ENCODE measurements around the gene GSTO1.

Gene GSTO1

DNA sequence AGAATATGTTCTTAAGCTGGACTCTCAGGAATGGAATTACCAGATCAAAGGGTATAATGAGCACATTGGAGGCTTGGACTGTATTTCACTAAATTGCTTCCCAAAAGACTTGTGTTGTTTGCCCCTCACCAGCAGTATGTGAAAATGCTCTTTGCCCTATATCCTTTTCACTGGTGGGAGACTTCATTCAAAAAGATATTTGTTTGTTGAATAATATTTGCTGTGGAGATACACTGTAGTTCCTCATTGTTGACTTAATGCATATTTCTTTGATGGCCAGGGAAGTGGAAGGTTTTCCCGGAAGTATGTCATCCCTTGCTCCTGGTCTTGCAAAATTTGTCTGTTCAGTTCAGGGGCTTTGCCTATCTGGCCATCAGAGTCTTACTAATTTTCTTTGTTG is 33.7 kb downstream of the GSTO1 start (continued):
- TF ChIP-seq, protein P1, sequence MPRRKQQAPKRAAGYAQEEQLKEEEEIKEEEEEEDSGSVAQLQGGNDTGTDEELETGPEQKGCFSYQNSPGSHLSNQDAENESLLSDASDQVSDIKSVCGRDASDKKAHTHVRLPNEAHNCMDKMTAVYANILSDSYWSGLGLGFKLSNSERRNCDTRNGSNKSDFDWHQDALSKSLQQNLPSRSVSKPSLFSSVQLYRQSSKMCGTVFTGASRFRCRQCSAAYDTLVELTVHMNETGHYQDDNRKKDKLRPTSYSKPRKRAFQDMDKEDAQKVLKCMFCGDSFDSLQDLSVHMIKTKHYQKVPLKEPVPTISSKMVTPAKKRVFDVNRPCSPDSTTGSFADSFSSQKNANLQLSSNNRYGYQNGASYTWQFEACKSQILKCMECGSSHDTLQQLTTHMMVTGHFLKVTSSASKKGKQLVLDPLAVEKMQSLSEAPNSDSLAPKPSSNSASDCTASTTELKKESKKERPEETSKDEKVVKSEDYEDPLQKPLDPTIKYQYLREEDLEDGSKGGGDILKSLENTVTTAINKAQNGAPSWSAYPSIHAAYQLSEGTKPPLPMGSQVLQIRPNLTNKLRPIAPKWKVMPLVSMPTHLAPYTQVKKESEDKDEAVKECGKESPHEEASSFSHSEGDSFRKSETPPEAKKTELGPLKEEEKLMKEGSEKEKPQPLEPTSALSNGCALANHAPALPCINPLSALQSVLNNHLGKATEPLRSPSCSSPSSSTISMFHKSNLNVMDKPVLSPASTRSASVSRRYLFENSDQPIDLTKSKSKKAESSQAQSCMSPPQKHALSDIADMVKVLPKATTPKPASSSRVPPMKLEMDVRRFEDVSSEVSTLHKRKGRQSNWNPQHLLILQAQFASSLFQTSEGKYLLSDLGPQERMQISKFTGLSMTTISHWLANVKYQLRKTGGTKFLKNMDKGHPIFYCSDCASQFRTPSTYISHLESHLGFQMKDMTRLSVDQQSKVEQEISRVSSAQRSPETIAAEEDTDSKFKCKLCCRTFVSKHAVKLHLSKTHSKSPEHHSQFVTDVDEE (CRISPR knock-in tag; IDR thresholded peaks at IDR 0.05) = no peak
- TF ChIP-seq ISL1 (CRISPR knock-in tag; IDR thresholded peaks at IDR 0.05) (no peak), TOX (CRISPR knock-in tag; IDR thresholded peaks at IDR 0.05; ENCODE audit: borderline replicate concordance) (no peak), TCF4 (CRISPR knock-in tag; IDR thresholded peaks at IDR 0.05; ENCODE audit: borderline replicate concordance) (no peak), SNAI2 (CRISPR knock-in tag; IDR thresholded peaks at IDR 0.05) (no peak), CSDC2 (CRISPR knock-in tag; IDR thresholded peaks at IDR 0.05) (no peak)
- TF ChIP-seq, protein P2, sequence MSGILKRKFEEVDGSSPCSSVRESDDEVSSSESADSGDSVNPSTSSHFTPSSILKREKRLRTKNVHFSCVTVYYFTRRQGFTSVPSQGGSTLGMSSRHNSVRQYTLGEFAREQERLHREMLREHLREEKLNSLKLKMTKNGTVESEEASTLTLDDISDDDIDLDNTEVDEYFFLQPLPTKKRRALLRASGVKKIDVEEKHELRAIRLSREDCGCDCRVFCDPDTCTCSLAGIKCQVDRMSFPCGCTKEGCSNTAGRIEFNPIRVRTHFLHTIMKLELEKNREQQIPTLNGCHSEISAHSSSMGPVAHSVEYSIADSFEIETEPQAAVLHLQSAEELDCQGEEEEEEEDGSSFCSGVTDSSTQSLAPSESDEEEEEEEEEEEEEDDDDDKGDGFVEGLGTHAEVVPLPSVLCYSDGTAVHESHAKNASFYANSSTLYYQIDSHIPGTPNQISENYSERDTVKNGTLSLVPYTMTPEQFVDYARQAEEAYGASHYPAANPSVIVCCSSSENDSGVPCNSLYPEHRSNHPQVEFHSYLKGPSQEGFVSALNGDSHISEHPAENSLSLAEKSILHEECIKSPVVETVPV (CRISPR knock-in tag; IDR thresholded peaks at IDR 0.05) = no peak

DNA sequence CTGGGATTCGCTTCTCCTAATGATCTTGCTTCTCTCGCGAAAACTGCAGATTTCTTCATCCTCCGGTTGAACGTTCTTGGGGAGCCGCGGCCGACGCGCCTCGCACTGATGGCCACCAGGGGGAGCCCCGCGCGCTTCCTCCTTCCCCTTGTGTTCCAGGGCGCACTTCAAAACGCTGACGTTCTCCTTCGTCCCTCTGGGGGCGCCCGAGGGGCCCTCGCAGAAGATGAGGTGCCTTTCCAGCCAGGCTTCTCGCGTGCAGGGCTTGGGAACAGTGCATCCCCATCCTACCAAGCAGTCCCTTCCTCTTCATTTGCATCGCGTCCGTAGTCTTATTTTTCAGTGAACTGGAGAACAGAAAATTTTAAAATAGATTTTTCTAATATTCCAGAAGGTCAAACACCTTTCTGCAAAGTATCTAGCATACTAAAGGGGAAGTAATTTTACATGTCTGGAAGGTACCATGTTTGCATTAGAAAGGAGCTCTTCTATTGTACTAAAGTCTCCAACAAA is 36.8 kb downstream of the GSTO1 start:
- TF ChIP-seq CSDC2 (CRISPR knock-in tag; IDR thresholded peaks at IDR 0.05) (no peak), ZNF8 (CRISPR knock-in tag; IDR thresholded peaks at IDR 0.05) (no peak), ZFP3 (CRISPR knock-in tag; IDR thresholded peaks at IDR 0.05) (no peak), TCF4 (CRISPR knock-in tag; IDR thresholded peaks at IDR 0.05; ENCODE audit: borderline replicate concordance) (no peak), ZNF565 (CRISPR knock-in tag; conservative IDR thresholded peaks at IDR 0.05; ENCODE audit: low read depth) (no peak), ZC3H10 (CRISPR knock-in tag; IDR thresholded peaks at IDR 0.05) (no peak), BACH2 (CRISPR knock-in tag; IDR thresholded peaks at IDR 0.05; ENCODE audit: borderline replicate concordance) (no peak), PPARA (CRISPR knock-in tag; IDR thresholded peaks at IDR 0.05; ENCODE audit: borderline replicate concordance) (no peak), RARB (CRISPR knock-in tag; IDR thresholded peaks at IDR 0.05) (no peak), SNAI2 (CRISPR knock-in tag; IDR thresholded peaks at IDR 0.05) (no peak), ISL1 (CRISPR knock-in tag; IDR thresholded peaks at IDR 0.05) (no peak), GLIS3 (CRISPR knock-in tag; IDR thresholded peaks at IDR 0.05) (no peak), ZFP30 (CRISPR knock-in tag; IDR thresholded peaks at IDR 0.05) (no peak), TOX (CRISPR knock-in tag; IDR thresholded peaks at IDR 0.05; ENCODE audit: borderline replicate concordance) (no peak)
- TF ChIP-seq, protein P1 (CRISPR knock-in tag; IDR thresholded peaks at IDR 0.05) = no peak
- TF ChIP-seq, protein P3, sequence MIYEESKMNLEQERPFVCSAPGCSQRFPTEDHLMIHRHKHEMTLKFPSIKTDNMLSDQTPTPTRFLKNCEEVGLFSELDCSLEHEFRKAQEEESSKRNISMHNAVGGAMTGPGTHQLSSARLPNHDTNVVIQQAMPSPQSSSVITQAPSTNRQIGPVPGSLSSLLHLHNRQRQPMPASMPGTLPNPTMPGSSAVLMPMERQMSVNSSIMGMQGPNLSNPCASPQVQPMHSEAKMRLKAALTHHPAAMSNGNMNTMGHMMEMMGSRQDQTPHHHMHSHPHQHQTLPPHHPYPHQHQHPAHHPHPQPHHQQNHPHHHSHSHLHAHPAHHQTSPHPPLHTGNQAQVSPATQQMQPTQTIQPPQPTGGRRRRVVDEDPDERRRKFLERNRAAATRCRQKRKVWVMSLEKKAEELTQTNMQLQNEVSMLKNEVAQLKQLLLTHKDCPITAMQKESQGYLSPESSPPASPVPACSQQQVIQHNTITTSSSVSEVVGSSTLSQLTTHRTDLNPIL (CRISPR knock-in tag; IDR thresholded peaks at IDR 0.05; ENCODE audit: low read depth) = no peak
- TF ChIP-seq, protein P4, sequence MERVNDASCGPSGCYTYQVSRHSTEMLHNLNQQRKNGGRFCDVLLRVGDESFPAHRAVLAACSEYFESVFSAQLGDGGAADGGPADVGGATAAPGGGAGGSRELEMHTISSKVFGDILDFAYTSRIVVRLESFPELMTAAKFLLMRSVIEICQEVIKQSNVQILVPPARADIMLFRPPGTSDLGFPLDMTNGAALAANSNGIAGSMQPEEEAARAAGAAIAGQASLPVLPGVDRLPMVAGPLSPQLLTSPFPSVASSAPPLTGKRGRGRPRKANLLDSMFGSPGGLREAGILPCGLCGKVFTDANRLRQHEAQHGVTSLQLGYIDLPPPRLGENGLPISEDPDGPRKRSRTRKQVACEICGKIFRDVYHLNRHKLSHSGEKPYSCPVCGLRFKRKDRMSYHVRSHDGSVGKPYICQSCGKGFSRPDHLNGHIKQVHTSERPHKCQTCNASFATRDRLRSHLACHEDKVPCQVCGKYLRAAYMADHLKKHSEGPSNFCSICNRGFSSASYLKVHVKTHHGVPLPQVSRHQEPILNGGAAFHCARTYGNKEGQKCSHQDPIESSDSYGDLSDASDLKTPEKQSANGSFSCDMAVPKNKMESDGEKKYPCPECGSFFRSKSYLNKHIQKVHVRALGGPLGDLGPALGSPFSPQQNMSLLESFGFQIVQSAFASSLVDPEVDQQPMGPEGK (CRISPR knock-in tag; IDR thresholded peaks at IDR 0.05; ENCODE audit: borderline replicate concordance) = no peak
- TF ChIP-seq, protein P5, sequence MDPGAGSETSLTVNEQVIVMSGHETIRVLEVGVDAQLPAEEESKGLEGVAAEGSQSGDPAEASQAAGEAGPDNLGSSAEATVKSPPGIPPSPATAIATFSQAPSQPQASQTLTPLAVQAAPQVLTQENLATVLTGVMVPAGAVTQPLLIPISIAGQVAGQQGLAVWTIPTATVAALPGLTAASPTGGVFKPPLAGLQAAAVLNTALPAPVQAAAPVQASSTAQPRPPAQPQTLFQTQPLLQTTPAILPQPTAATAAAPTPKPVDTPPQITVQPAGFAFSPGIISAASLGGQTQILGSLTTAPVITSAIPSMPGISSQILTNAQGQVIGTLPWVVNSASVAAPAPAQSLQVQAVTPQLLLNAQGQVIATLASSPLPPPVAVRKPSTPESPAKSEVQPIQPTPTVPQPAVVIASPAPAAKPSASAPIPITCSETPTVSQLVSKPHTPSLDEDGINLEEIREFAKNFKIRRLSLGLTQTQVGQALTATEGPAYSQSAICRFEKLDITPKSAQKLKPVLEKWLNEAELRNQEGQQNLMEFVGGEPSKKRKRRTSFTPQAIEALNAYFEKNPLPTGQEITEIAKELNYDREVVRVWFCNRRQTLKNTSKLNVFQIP (CRISPR knock-in tag; IDR thresholded peaks at IDR 0.05; ENCODE audit: borderline replicate concordance, low read depth) = no peak
- TF ChIP-seq, protein P2 (CRISPR knock-in tag; IDR thresholded peaks at IDR 0.05) = no peak
- ATAC-seq = peak; percentile 99
